IMR-90 (cell line): ENCODE results near the gene TRIP4. TPM values are rescaled to one million over a fixed set of nuclear protein-coding genes. Genes with fewer than 3 reads are reported as not detected.
A peak's percentile ranks its signal among the peaks of the same experiment; 100 is the strongest.

Experiments
- ATAC-seq: fragments of 200-7000 bp; cut with Tn5 transposase; 2 replicates; pipeline ENCODE4 v1.9.1; 2020; ENCODE audit warnings: low read depth, mild to moderate bottlenecking, moderate library complexity
- BruUV-seq: library from RNA; stranded (reverse); fragments of 400-500 nt; replicated peaks from 2 replicates; lab custom pipeline; 2021; lab: Mats Ljungman, UMichigan
- CTCF ChIA-PET: fragments of 300-600 bp; formaldehyde crosslinking; extraction: SDS; loops from one replicate; lab custom pipeline; 2021; ENCODE audit warnings: antibody characterized with exemption; lab: Yijun Ruan, JAX
- POLR2A ChIA-PET: fragments of 300-600 bp; sonication (Branson Sonifier 250); formaldehyde crosslinking; loops from one replicate; lab custom pipeline; 2022; ENCODE audit warnings: antibody characterized with exemption; ENCODE audit not compliant: unreplicated experiment; lab: Charles Lee
- DNase-seq: peaks from one replicate; pipeline ENCODE4 v3.0.0; 2013
- H2AFZ ChIP-seq: replicated peaks from 2 replicates; pipeline ENCODE3; 2013; ENCODE audit warnings: low read length, mild to moderate bottlenecking; ENCODE audit not compliant: poor library complexity
- H2AK5ac ChIP-seq: 2 replicates; pipeline ENCODE4 v1.6.1; 2013; ENCODE audit warnings: low read depth, low read length, inconsistent platforms
- H2AK9ac ChIP-seq: replicated peaks from 2 replicates; pipeline ENCODE3; 2013; ENCODE audit warnings: mild to moderate bottlenecking, low read depth, low read length, moderate library complexity; ENCODE audit not compliant: poor library complexity
- H2BK120ac ChIP-seq: 2 replicates; pipeline ENCODE4 v1.6.1; 2013; ENCODE audit warnings: low read depth, low read length, inconsistent platforms
- H2BK15ac ChIP-seq: 3 replicates; pipeline ENCODE4 v1.6.1; 2013; ENCODE audit warnings: low read depth, low read length, inconsistent platforms
- H2BK20ac ChIP-seq: 2 replicates; pipeline ENCODE4 v1.6.1; 2013; ENCODE audit warnings: low read depth, mild to moderate bottlenecking, inconsistent platforms, low read length, moderate library complexity
- H2BK5ac ChIP-seq: 2 replicates; pipeline ENCODE4 v1.6.1; 2013; ENCODE audit warnings: mild to moderate bottlenecking, low read depth, low read length, inconsistent platforms; ENCODE audit not compliant: poor library complexity, severe bottlenecking
- H3K14ac ChIP-seq: replicated peaks from 2 replicates; pipeline ENCODE4 v1.6.1; 2013; ENCODE audit warnings: low read depth, low read length, inconsistent platforms
- H3K18ac ChIP-seq: 2 replicates; pipeline ENCODE4 v1.6.1; 2013; ENCODE audit warnings: low read depth, low read length, control low read depth
- H3K23ac ChIP-seq: 2 replicates; pipeline ENCODE4 v1.6.1; 2013; ENCODE audit warnings: low read depth, low read length, inconsistent platforms
- H3K27ac ChIP-seq: 2 replicates; pipeline ENCODE4 v1.5.1; 2013; ENCODE audit warnings: mild to moderate bottlenecking, control low read depth, low read length; ENCODE audit not compliant: insufficient read depth
- H3K27me3 ChIP-seq: 2 replicates; pipeline ENCODE4 v1.6.1; 2013; ENCODE audit warnings: low read length; ENCODE audit not compliant: control insufficient read depth, insufficient read depth
- H3K36me3 ChIP-seq: 2 replicates; pipeline ENCODE4 v1.6.1; 2013; ENCODE audit warnings: low read length, mixed read lengths; ENCODE audit not compliant: control insufficient read depth, insufficient read depth
- H3K4ac ChIP-seq: 2 replicates; pipeline ENCODE4 v1.6.1; 2013; ENCODE audit warnings: low read depth, low read length, inconsistent platforms
- H3K4me1 ChIP-seq: 2 replicates; pipeline ENCODE4 v1.6.1; 2013; ENCODE audit warnings: low read length, mixed read lengths; ENCODE audit not compliant: control insufficient read depth, insufficient read depth
- H3K4me2 ChIP-seq: 2 replicates; pipeline ENCODE4 v1.6.1; 2013; ENCODE audit warnings: low read depth, mild to moderate bottlenecking, control low read depth, low read length, moderate library complexity
- H3K4me3 ChIP-seq: 2 replicates; pipeline ENCODE4 v1.5.1; 2013; ENCODE audit warnings: low read depth, mild to moderate bottlenecking, control low read depth, low read length, moderate library complexity; ENCODE audit not compliant: insufficient read depth
- H3K56ac ChIP-seq: 2 replicates; pipeline ENCODE4 v1.6.1; 2013; ENCODE audit warnings: low read length, inconsistent platforms; ENCODE audit not compliant: insufficient read depth; ENCODE audit errors: extremely low read depth
- H3K79me1 ChIP-seq, 2 experiments: 2 replicates each; pipeline ENCODE4 v1.6.1; 2013; ENCODE audit warnings: low read length in 2 of 2, inconsistent platforms in 1 of 2, low read depth in 1 of 2
- H3K9ac ChIP-seq: 2 replicates; pipeline ENCODE4 v1.6.1; 2013; ENCODE audit warnings: low read depth, low read length, control low read depth
- H3K9me1 ChIP-seq: 2 replicates; pipeline ENCODE4 v1.6.1; 2013; ENCODE audit warnings: low read length, inconsistent platforms; ENCODE audit not compliant: insufficient read depth
- H3K9me3 ChIP-seq: 2 replicates; pipeline ENCODE4 v1.6.1; 2013; ENCODE audit warnings: low read length; ENCODE audit not compliant: control insufficient read depth, insufficient read depth
- H4K20me1 ChIP-seq: 2 replicates; pipeline ENCODE4 v1.6.1; 2013; ENCODE audit warnings: low read length, inconsistent platforms; ENCODE audit not compliant: insufficient read depth
- H4K5ac ChIP-seq: 2 replicates; pipeline ENCODE4 v1.6.1; 2013; ENCODE audit warnings: mild to moderate bottlenecking, low read depth, low read length, control low read depth
- H4K8ac ChIP-seq, 2 experiments: 2 replicates each; pipeline ENCODE4 v1.6.1; 2013; ENCODE audit warnings: low read depth in 2 of 2, low read length in 2 of 2, control low read depth in 1 of 2, inconsistent platforms in 1 of 2
- H4K91ac ChIP-seq: 2 replicates; pipeline ENCODE4 v1.6.1; 2013; ENCODE audit warnings: low read depth, low read length, inconsistent platforms; ENCODE audit not compliant: insufficient read depth
- BHLHE40 ChIP-seq: fragments of 150-350 bp; IDR thresholded peaks from 2 replicates; pipeline ENCODE4 v1.6.1; 2016; ENCODE audit warnings: mild to moderate bottlenecking, low read depth, low read length
- CEBPB ChIP-seq: IDR thresholded peaks from 2 replicates; pipeline ENCODE4 v1.6.1; 2012; ENCODE audit warnings: low read depth, low read length, improper control_type of control experiment
- CHD1 ChIP-seq: IDR thresholded peaks from 2 replicates; pipeline ENCODE4 v1.6.1; 2012; ENCODE audit warnings: low read depth, low read length, improper control_type of control experiment
- CTCF ChIP-seq: conservative IDR thresholded peaks from 2 replicates; pipeline ENCODE4 v1.5.1; 2012; ENCODE audit warnings: mild to moderate bottlenecking, low read depth, low read length, improper control_type of control experiment
- FOS ChIP-seq: fragments of 150-350 bp; IDR thresholded peaks from 2 replicates; pipeline ENCODE4 v1.6.1; 2016; ENCODE audit warnings: low read depth, low read length
- MAFK ChIP-seq: IDR thresholded peaks from 2 replicates; pipeline ENCODE4 v1.6.1; 2012; ENCODE audit warnings: low read depth, low read length, improper control_type of control experiment
- MAZ ChIP-seq: IDR thresholded peaks from 2 replicates; pipeline ENCODE4 v1.6.1; 2012; ENCODE audit warnings: low read depth, mild to moderate bottlenecking, low read length, improper control_type of control experiment, moderate library complexity, borderline replicate concordance
- MXI1 ChIP-seq: IDR thresholded peaks from 2 replicates; pipeline ENCODE4 v1.6.1; 2012; ENCODE audit warnings: low read depth, mild to moderate bottlenecking, low read length, moderate library complexity, borderline replicate concordance
- NFE2L2 ChIP-seq: fragments of 150-350 bp; IDR thresholded peaks from 2 replicates; pipeline ENCODE4 v1.6.1; 2016; ENCODE audit warnings: low read depth, mild to moderate bottlenecking, low read length
- POLR2A ChIP-seq: IDR thresholded peaks from 2 replicates; pipeline ENCODE4 v1.6.1; 2012; ENCODE audit warnings: mild to moderate bottlenecking, low read depth, low read length
- RAD21 ChIP-seq: IDR thresholded peaks from 2 replicates; pipeline ENCODE4 v1.6.1; 2012; ENCODE audit warnings: low read length, improper control_type of control experiment
- RCOR1 ChIP-seq: IDR thresholded peaks from 2 replicates; pipeline ENCODE4 v1.6.1; 2012; ENCODE audit warnings: mild to moderate bottlenecking, low read length, improper control_type of control experiment; ENCODE audit not compliant: insufficient replicate concordance
- SMC3 ChIP-seq: fragments of 150-350 bp; IDR thresholded peaks from 2 replicates; pipeline ENCODE4 v1.6.1; 2016; ENCODE audit warnings: low read depth, mild to moderate bottlenecking, antibody characterized with exemption, low read length, moderate library complexity
- WGBS, 2 experiments: methylation state at CpG; one replicate each; pipeline versions ENCODE4 v1.1.5 to v1.1.7; 2013; ENCODE audit warnings: missing lambda C conversion rate in 2 of 2; ENCODE audit not compliant: insufficient read length in 1 of 2; ENCODE audit errors: extremely low coverage in 2 of 2; 5-methylcytosine and 5-hydroxymethylcytosine counted together
- dilution Hi-C: fragments of 300-500 bp; cut with HindIII; formaldehyde crosslinking; loops from one replicate; pipeline ENCODE4 v1.14.3; 2018; ENCODE audit warnings: low sequenced_read_pairs; ENCODE audit not compliant: unreplicated experiment
- in situ Hi-C: fragments of 300-500 bp; cut with MboI; formaldehyde crosslinking; loops from 3 replicates; pipeline ENCODE4 v1.14.3; 2019; ENCODE audit warnings: low sequenced_read_pairs, inconsistent platforms, mixed read lengths
- intact Hi-C: fragments of 100-400 bp; cut with micrococcal nuclease; formaldehyde crosslinking; loops from 2 replicates; pipeline ENCODE4 v1.10.0; 2022
- polyA plus RNA-seq, 3 experiments: library from polyadenylated mRNA; depleted of rRNA; stranded (reverse); fragments of >200 nt; gene quantifications; 2 replicates each; pipeline ENCODE4 v1.2.3, GENCODE V29; 2012; ENCODE audit warnings: low replicate concordance in 1 of 3
- total RNA-seq: library from RNA; depleted of rRNA; stranded (reverse); fragments of >200 nt; gene quantifications from 2 replicates; pipeline ENCODE4 v1.2.3, GENCODE V29; 2012
- TF ChIP-seq, protein P1 (sequence below): fragments of 150-350 bp; IDR thresholded peaks from 2 replicates; pipeline ENCODE4 v1.6.1; 2017; ENCODE audit warnings: mild to moderate bottlenecking, antibody characterized with exemption, low read length, low read depth
- TF ChIP-seq, protein P2 (sequence below): fragments of 150-350 bp; IDR thresholded peaks from 2 replicates; pipeline ENCODE4 v1.6.1; 2016; ENCODE audit warnings: low read depth, mild to moderate bottlenecking, low read length, moderate library complexity, borderline replicate concordance

TRIP4 gene
- total and polyA plus RNA-seq, 2 of the 4 experiments (the other 2 are of a cell fraction), result 13.1 to 19.4 TPM

- 0 out of 4 replicates have a peak overlapping the region, but pooled peaks of 1 of the 2 experiments have one; percentile 20 for H4K8ac ChIP-seq
- DNase-seq (no peak), ATAC-seq (no peak)
- no peak overlapping the region for H2BK5ac ChIP-seq
- H3K9ac ChIP-seq, result no peak overlapping the region
- no peak overlapping the region for H4K5ac ChIP-seq
- H2AK9ac ChIP-seq, result no peak overlapping the region
- H2AFZ ChIP-seq, result no peak overlapping the region
- H3K27ac ChIP-seq, result no peak overlapping the region
- H3K56ac ChIP-seq, result no peak overlapping the region
- no peak overlapping the region for H3K4ac ChIP-seq
- no peak overlapping the region for H3K4me2 ChIP-seq
- no peak overlapping the region for H4K91ac ChIP-seq
- dilution Hi-C loops (no loop called here), in situ Hi-C loops (no loop called here), intact Hi-C loops (no loop called here)
- no peaks in the 10 kb centered on the region for H3K9me3 ChIP-seq
- no peak overlapping the region for H2AK5ac ChIP-seq
- BruUV-seq, result no TSS peak
- H2BK20ac ChIP-seq, result no peak overlapping the region
- peaks cover 6% of the 10 kb centered on the region; the same call in 1 of the 2 replicates for H3K9me1 ChIP-seq
- no peak overlapping the region for H3K4me3 ChIP-seq
- no peaks in the 10 kb centered on the region for H3K27me3 ChIP-seq
- no peak overlapping the region for H3K18ac ChIP-seq
- no peak overlapping the region for H2BK120ac ChIP-seq
- peaks cover 1% of the 10 kb centered on the region; the same call in 1 of the 2 replicates for H3K36me3 ChIP-seq
- H3K14ac ChIP-seq, result no peak overlapping the region
- ChIA-PET POLR2A (interaction anchor here (0.5 kb wide), 1 partner anchor 29 kb away, joined by 3 read pairs; no protein-coding TSS in a partner anchor), CTCF (no interaction called here)
- H3K4me1 ChIP-seq, result peaks cover 12% of the 10 kb centered on the region
- 0 out of 2 replicates have a peak overlapping the region, but pooled peaks have one; percentile 19 for H3K23ac ChIP-seq
- H3K79me1 ChIP-seq, result peaks cover 13 to 34% of the 10 kb centered on the region in 2 experiments; a peak in 3 of 4 replicates
- H2BK15ac ChIP-seq, result no peak overlapping the region; the same call in 2 of the 3 replicates
- 57% methylated on average over 1 of the region's 3 CpGs; no CpG with 5 or more reads in 1 of the 2 experiments for WGBS, 2 experiments
- peaks cover 29% of the 10 kb centered on the region for H4K20me1 ChIP-seq
- TF ChIP-seq MAZ, result no peak
- no peak for TF ChIP-seq RAD21
- no peak for TF ChIP-seq SMC3
- no peak for TF ChIP-seq MXI1
- no peak for TF ChIP-seq NFE2L2
- TF ChIP-seq BHLHE40, result no peak
- no peak for TF ChIP-seq POLR2A
- no peak for TF ChIP-seq RCOR1
- TF ChIP-seq, protein P1, sequence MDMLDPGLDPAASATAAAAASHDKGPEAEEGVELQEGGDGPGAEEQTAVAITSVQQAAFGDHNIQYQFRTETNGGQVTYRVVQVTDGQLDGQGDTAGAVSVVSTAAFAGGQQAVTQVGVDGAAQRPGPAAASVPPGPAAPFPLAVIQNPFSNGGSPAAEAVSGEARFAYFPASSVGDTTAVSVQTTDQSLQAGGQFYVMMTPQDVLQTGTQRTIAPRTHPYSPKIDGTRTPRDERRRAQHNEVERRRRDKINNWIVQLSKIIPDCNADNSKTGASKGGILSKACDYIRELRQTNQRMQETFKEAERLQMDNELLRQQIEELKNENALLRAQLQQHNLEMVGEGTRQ, result no peak
- no peak for TF ChIP-seq CTCF
- no peak for TF ChIP-seq CHD1
- TF ChIP-seq MAFK, result no peak
- TF ChIP-seq, protein P2, sequence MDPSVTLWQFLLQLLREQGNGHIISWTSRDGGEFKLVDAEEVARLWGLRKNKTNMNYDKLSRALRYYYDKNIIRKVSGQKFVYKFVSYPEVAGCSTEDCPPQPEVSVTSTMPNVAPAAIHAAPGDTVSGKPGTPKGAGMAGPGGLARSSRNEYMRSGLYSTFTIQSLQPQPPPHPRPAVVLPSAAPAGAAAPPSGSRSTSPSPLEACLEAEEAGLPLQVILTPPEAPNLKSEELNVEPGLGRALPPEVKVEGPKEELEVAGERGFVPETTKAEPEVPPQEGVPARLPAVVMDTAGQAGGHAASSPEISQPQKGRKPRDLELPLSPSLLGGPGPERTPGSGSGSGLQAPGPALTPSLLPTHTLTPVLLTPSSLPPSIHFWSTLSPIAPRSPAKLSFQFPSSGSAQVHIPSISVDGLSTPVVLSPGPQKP, result no peak
- TF ChIP-seq CEBPB, result no peak
- TF ChIP-seq FOS, result no peak
These were observed 71.6 kb downstream of the TRIP4 start for GRCh38 chr15:64459066-64459781.
